Measurements from ENCODE around the gene GDI1. TPM values are rescaled to one million over a fixed set of nuclear protein-coding genes. Genes with fewer than 3 reads are reported as not detected.
A peak's percentile ranks its signal among the peaks of the same experiment; 100 is the strongest.

GDI1 gene
- total RNA-seq, 1 experiment from 2014 or later: 137 TPM

- ChIA-PET POLR2A (ENCODE audit: low non-redundant PET) (no interaction called here), CTCF (no interaction called here)
- H3K27ac ChIP-seq (ENCODE audit: low read depth, low read length, poor library complexity, severe bottlenecking): no peak overlapping the region
- DNase-seq (ENCODE audit: low spot score): no peak
- BruUV-seq (replicated peaks): no TSS peak
- H3K9me3 ChIP-seq (ENCODE audit: low read depth, low read length, poor library complexity, severe bottlenecking): no peaks in the 10 kb centered on the region
- intact Hi-C loops (cut with micrococcal nuclease; ENCODE audit: unreplicated experiment): no loop called here
- TF ChIP-seq CTCF (conservative IDR thresholded peaks at IDR 0.05; ENCODE audit: low read depth, low read length) (no peak), EZH2 (IDR thresholded peaks at IDR 0.05; ENCODE audit: borderline replicate concordance, low read depth, low read length, poor library complexity, severe bottlenecking) (no peak)
- no peaks in the 10 kb centered on the region for H3K27me3 ChIP-seq (replicated peaks; ENCODE audit: insufficient read depth, low read depth, low read length, poor library complexity)
- peaks cover 13% of the 10 kb centered on the region for H3K4me1 ChIP-seq (ENCODE audit: insufficient read depth, low read length, poor library complexity, severe bottlenecking)
- no peak overlapping the region for H3K4me3 ChIP-seq (ENCODE audit: low read depth, low read length, poor library complexity, severe bottlenecking)
- peaks cover 12% of the 10 kb centered on the region for H3K36me3 ChIP-seq (ENCODE audit: insufficient read depth, low read length, poor library complexity, severe bottlenecking)
Measured at GRCh38 chrX:154434394-154435168, 2.4 kb upstream of the GDI1 start.

GRCh38 chrX:154435171-154435733, 1.7 kb upstream of the GDI1 start:
- no peak for TF ChIP-seq CTCF (conservative IDR thresholded peaks at IDR 0.05; ENCODE audit: low read depth, low read length)
- no peak for TF ChIP-seq EZH2 (IDR thresholded peaks at IDR 0.05; ENCODE audit: borderline replicate concordance, low read depth, low read length, poor library complexity, severe bottlenecking)
- Histone ChIP-seq H3K27ac (ENCODE audit: low read depth, low read length, poor library complexity, severe bottlenecking) (no peak overlapping the region), H3K4me3 (ENCODE audit: low read depth, low read length, poor library complexity, severe bottlenecking) (no peak overlapping the region), H3K9me3 (ENCODE audit: low read depth, low read length, poor library complexity, severe bottlenecking) (no peaks in the 10 kb centered on the region), H3K27me3 (replicated peaks; ENCODE audit: insufficient read depth, low read depth, low read length, poor library complexity) (no peaks in the 10 kb centered on the region), H3K36me3 (ENCODE audit: insufficient read depth, low read length, poor library complexity, severe bottlenecking) (peaks cover 17% of the 10 kb centered on the region), H3K4me1 (ENCODE audit: insufficient read depth, low read length, poor library complexity, severe bottlenecking) (peaks cover 11% of the 10 kb centered on the region)
- CTCF ChIA-PET: no interaction called here
- no peak for DNase-seq (ENCODE audit: low spot score)
- intact Hi-C loops (cut with micrococcal nuclease; ENCODE audit: unreplicated experiment): no loop called here
- POLR2A ChIA-PET (ENCODE audit: low non-redundant PET): no interaction called here
- BruUV-seq (replicated peaks): no TSS peak

- POLR2A ChIA-PET (ENCODE audit: low non-redundant PET): no interaction called here
- peak overlapping the region; percentile 90 for H3K27ac ChIP-seq (ENCODE audit: low read depth, low read length, poor library complexity, severe bottlenecking)
- H3K27me3 ChIP-seq (replicated peaks; ENCODE audit: insufficient read depth, low read depth, low read length, poor library complexity): no peaks in the 10 kb centered on the region
- CTCF ChIA-PET: no interaction called here
- H3K36me3 ChIP-seq (ENCODE audit: insufficient read depth, low read length, poor library complexity, severe bottlenecking): peaks cover 21% of the 10 kb centered on the region
- BruUV-seq (replicated peaks): no TSS peak
- H3K4me1 ChIP-seq (ENCODE audit: insufficient read depth, low read length, poor library complexity, severe bottlenecking): peaks cover 11% of the 10 kb centered on the region
- peak; percentile 43 for DNase-seq (ENCODE audit: low spot score)
- no peaks in the 10 kb centered on the region for H3K9me3 ChIP-seq (ENCODE audit: low read depth, low read length, poor library complexity, severe bottlenecking)
- intact Hi-C loops (cut with micrococcal nuclease; ENCODE audit: unreplicated experiment): no loop called here
- peak overlapping the region; percentile 57 for H3K4me3 ChIP-seq (ENCODE audit: low read depth, low read length, poor library complexity, severe bottlenecking)
- no peak for TF ChIP-seq EZH2 (IDR thresholded peaks at IDR 0.05; ENCODE audit: borderline replicate concordance, low read depth, low read length, poor library complexity, severe bottlenecking)
- TF ChIP-seq CTCF (conservative IDR thresholded peaks at IDR 0.05; ENCODE audit: low read depth, low read length): no peak
Measured at GRCh38 chrX:154436374-154436982, 476 bp upstream of the GDI1 start.

All from A673 (cell line).